ENCODE results near the gene RFPL3.

The RFPL3 gene

GRCh38 chr22:32410459-32410858 lies 52.8 kb downstream of the RFPL3 start:
- no peak for ATAC-seq
- TF ChIP-seq CREB5 (CRISPR knock-in tag; IDR thresholded peaks at IDR 0.05; ENCODE audit: low read depth) (no peak), TCF4 (CRISPR knock-in tag; IDR thresholded peaks at IDR 0.05; ENCODE audit: borderline replicate concordance) (no peak), ZNF8 (CRISPR knock-in tag; IDR thresholded peaks at IDR 0.05) (no peak), GLIS3 (CRISPR knock-in tag; IDR thresholded peaks at IDR 0.05) (no peak), CSRNP3 (CRISPR knock-in tag; IDR thresholded peaks at IDR 0.05) (no peak), RARB (CRISPR knock-in tag; IDR thresholded peaks at IDR 0.05) (no peak), ESRRG (CRISPR knock-in tag; IDR thresholded peaks at IDR 0.05) (no peak), ZFP3 (CRISPR knock-in tag; IDR thresholded peaks at IDR 0.05) (no peak), TSHZ2 (CRISPR knock-in tag; IDR thresholded peaks at IDR 0.05) (no peak), CSDC2 (CRISPR knock-in tag; IDR thresholded peaks at IDR 0.05) (no peak), ISL1 (CRISPR knock-in tag; IDR thresholded peaks at IDR 0.05) (no peak)

All from SK-N-SH treated with all-trans-retinoic acid at 6 μM for 48 hours (cell line).